GM12878 (cell line): ENCODE data around the gene KRTAP10-7. TPM values are rescaled to one million over a fixed set of nuclear protein-coding genes. Genes with fewer than 3 reads are reported as not detected.

Experiments used
- ATAC-seq: fragments of 200-7000 bp; cut with Tn5 transposase; 3 replicates; pipeline ENCODE4 v1.9.1; 2020; ENCODE audit warnings: mild to moderate bottlenecking, moderate library complexity
- BruUV-seq: library from RNA; stranded (reverse); fragments of 400-500 nt; replicated peaks from 2 replicates; lab custom pipeline; 2021; lab: Mats Ljungman, UMichigan
- CTCF ChIA-PET: fragments of 300-600 bp; sonication (Branson Sonifier 250); formaldehyde crosslinking; extraction: SDS; loops from one replicate; lab custom pipeline; 2021; ENCODE audit warnings: inconsistent platforms; lab: Yijun Ruan, JAX
- POLR2A ChIA-PET: fragments of 350-600 bp; formaldehyde crosslinking; extraction: SDS; loops from one replicate; lab custom pipeline; 2021; ENCODE audit warnings: inconsistent platforms; lab: Charles Lee
- RAD21 ChIA-PET: fragments of 300-600 bp; sonication (Branson Sonifier 250); formaldehyde crosslinking; loops from one replicate; lab custom pipeline; 2023; ENCODE audit warnings: antibody characterized with exemption; ENCODE audit not compliant: unreplicated experiment; lab: Charles Lee
- SMC1A ChIA-PET: fragments of 300-600 bp; sonication (Branson Sonifier 250); formaldehyde crosslinking; loops from one replicate; lab custom pipeline; 2023; ENCODE audit not compliant: unreplicated experiment, uncharacterized antibody; lab: Charles Lee
- DNase-seq: peaks from one replicate; pipeline ENCODE4 v3.0.0-alpha.2; 2011; ENCODE audit warnings: low read depth, low spot score
- FAIRE-seq: peaks from 3 replicates; lab custom pipeline; 2011; peaks lifted over from hg19 to GRCh38; lab: Jason Lieb, UNC
- H2AFZ ChIP-seq: 2 replicates; pipeline ENCODE4 v1.6.0; 2011; ENCODE audit warnings: low read depth, low read length, control low read depth; ENCODE audit not compliant: control insufficient read depth
- H3K27ac ChIP-seq: 2 replicates; pipeline ENCODE4 v1.5.1; 2011; ENCODE audit warnings: control low read depth; ENCODE audit not compliant: control insufficient read depth, insufficient read depth
- H3K27me3 ChIP-seq, 2 experiments: replicated peaks in 1 of 2; 2 replicates each; pipeline versions ENCODE4 v1.6.0 to v1.6.1; 2011; ENCODE audit warnings: low read length in 1 of 2; ENCODE audit not compliant: control insufficient read depth in 2 of 2, insufficient read depth in 2 of 2
- H3K36me3 ChIP-seq, 2 experiments: 2 replicates each; pipeline ENCODE4 v1.5.1; 2011; ENCODE audit warnings: low read length in 1 of 2; ENCODE audit not compliant: control insufficient read depth in 2 of 2, insufficient read depth in 2 of 2
- H3K4me1 ChIP-seq: 2 replicates; pipeline ENCODE4 v1.6.1; 2011; ENCODE audit warnings: mild to moderate bottlenecking, low read length, moderate library complexity, mixed read lengths; ENCODE audit not compliant: control insufficient read depth, insufficient read depth
- H3K4me2 ChIP-seq: 2 replicates; pipeline ENCODE4 v1.6.0; 2011; ENCODE audit warnings: control low read depth; ENCODE audit not compliant: control insufficient read depth, insufficient read depth
- H3K4me3 ChIP-seq: fragments of 200-600 bp; sonication (generic); 2 replicates; pipeline ENCODE4 v1.5.1; 2016
- H3K79me2 ChIP-seq: 2 replicates; pipeline ENCODE4 v1.6.0; 2011; ENCODE audit warnings: low read length; ENCODE audit not compliant: control insufficient read depth, insufficient read depth
- H3K9ac ChIP-seq: 2 replicates; pipeline ENCODE4 v1.8.0; 2011; ENCODE audit warnings: low read length, control low read depth, mixed read lengths; ENCODE audit not compliant: control insufficient read depth, insufficient read depth
- H3K9me3 ChIP-seq: replicated peaks from 3 replicates; pipeline ENCODE4 v1.5.1; 2011; ENCODE audit warnings: mild to moderate bottlenecking, low read length; ENCODE audit not compliant: control insufficient read depth, insufficient read depth
- H4K20me1 ChIP-seq: 2 replicates; pipeline ENCODE4 v1.6.0; 2011; ENCODE audit not compliant: control insufficient read depth, insufficient read depth
- BACH1 ChIP-seq: fragments of 450-650 bp; IDR thresholded peaks from 2 replicates; pipeline ENCODE4 v1.6.1; 2017; ENCODE audit warnings: mild to moderate bottlenecking, borderline replicate concordance
- CTCF ChIP-seq, 3 experiments: IDR thresholded peaks in 2 of 3; conservative IDR thresholded peaks in 1 of 3; 2 replicates each; pipeline ENCODE4 v1.5.1; 2011; ENCODE audit warnings: low read depth in 3 of 3, low read length in 3 of 3, mild to moderate bottlenecking in 3 of 3, control low read depth in 2 of 3, moderate library complexity in 2 of 3, inconsistent platforms in 1 of 3, mixed read lengths in 1 of 3; ENCODE audit not compliant: control insufficient read depth in 2 of 3, insufficient read depth in 1 of 3; ENCODE audit errors: extremely low read depth in 1 of 3
- EED ChIP-seq: sonication (generic); IDR thresholded peaks from 2 replicates; pipeline ENCODE4 v1.6.1; 2016; ENCODE audit warnings: antibody characterized with exemption, low read depth
- EGR1 ChIP-seq, 2 experiments: IDR thresholded peaks; 1 replicate in 1 of 2; 2 replicates in 1 of 2; pipeline ENCODE4 v1.6.1; 2011 to 2012; ENCODE audit warnings: low read depth in 2 of 2, low read length in 2 of 2, borderline replicate concordance in 1 of 2, mild to moderate bottlenecking in 1 of 2, moderate library complexity in 1 of 2
- ETV6 ChIP-seq, 2 experiments: fragments of 450-650 bp in 1 of 2; IDR thresholded peaks in 1 of 2; conservative IDR thresholded peaks in 1 of 2; 2 replicates each; pipeline ENCODE4 v1.6.1; 2014; ENCODE audit warnings: antibody characterized with exemption in 1 of 2, borderline replicate concordance in 1 of 2, low read depth in 1 of 2, mild to moderate bottlenecking in 1 of 2, moderate library complexity in 1 of 2
- IKZF1 ChIP-seq: fragments of 450-650 bp; conservative IDR thresholded peaks from 2 replicates; pipeline ENCODE4 v1.6.1; 2017; ENCODE audit warnings: antibody characterized with exemption, mild to moderate bottlenecking
- IKZF2 ChIP-seq, 2 experiments: fragments of 450-650 bp; IDR thresholded peaks; 2 replicates each; pipeline ENCODE4 v1.6.1; 2017; ENCODE audit warnings: mild to moderate bottlenecking in 2 of 2, moderate library complexity in 2 of 2
- RB1 ChIP-seq: fragments of 450-650 bp; formaldehyde crosslinking; IDR thresholded peaks from 2 replicates; pipeline ENCODE4 v1.6.1; 2017; ENCODE audit warnings: mild to moderate bottlenecking, borderline replicate concordance
- WRNIP1 ChIP-seq: IDR thresholded peaks from 2 replicates; pipeline ENCODE4 v1.6.1; 2011; ENCODE audit warnings: low read depth, low read length, improper control_type of control experiment, borderline replicate concordance
- ZNF207 ChIP-seq: fragments of 450-650 bp; IDR thresholded peaks from 2 replicates; pipeline ENCODE4 v1.6.1; 2014; ENCODE audit warnings: antibody characterized with exemption, mild to moderate bottlenecking, borderline replicate concordance
- WGBS: methylation state at CpG from one replicate; pipeline ENCODE4 v1.1.6; 2016; ENCODE audit warnings: low lambda C conversion rate; ENCODE audit not compliant: insufficient replicate concordance, insufficient coverage; ENCODE audit errors: missing lambda C conversion rate; 5-methylcytosine and 5-hydroxymethylcytosine counted together
- in situ Hi-C: fragments of 300-500 bp; cut with MboI; formaldehyde crosslinking; loops from 9 replicates; pipeline ENCODE4 v1.14.3; 2018; ENCODE audit warnings: mixed read lengths
- intact Hi-C: fragments of 100-400 bp; cut with micrococcal nuclease; formaldehyde crosslinking; loops from one replicate; pipeline ENCODE4 v1.14.2; 2022; ENCODE audit not compliant: unreplicated experiment
- polyA plus RNA-seq, 11 experiments: library from polyadenylated mRNA; depleted of rRNA in 4 of 11; unstranded in 6 of 11; stranded (reverse) in 5 of 11; fragments of >200 nt; fragmentation: Nextera tagmentation in 4 of 11; fragmentation: Illumina TruSeq in 1 of 11; extraction: Ambion mirVana in 4 of 11; extraction: Trizol in 1 of 11; gene quantifications; 1 replicate in 1 of 11; 2 replicates in 10 of 11; pipeline versions ENCODE4 v1.2.1 to v1.2.3, GENCODE V29; 2011 to 2016; ENCODE audit warnings: inconsistent platforms in 2 of 11, missing spikeins in 2 of 11, low read depth in 1 of 11
- total RNA-seq, 4 experiments: library from RNA; depleted of rRNA in 3 of 4; stranded (reverse); fragments of >200 nt in 3 of 4; fragmentation: Illumina TruSeq in 1 of 4; extraction: Trizol in 1 of 4; gene quantifications; 2 replicates each; pipeline versions ENCODE4 v1.2.1 to v1.2.3, GENCODE V29; 2013 to 2021
- TF ChIP-seq, protein P1 (sequence below): IDR thresholded peaks from 2 replicates; pipeline ENCODE4 v1.6.1; 2011; ENCODE audit warnings: mild to moderate bottlenecking, low read depth, low read length, moderate library complexity; ENCODE audit not compliant: insufficient replicate concordance
- TF ChIP-seq, protein P2 (sequence below): fragments of 450-650 bp; IDR thresholded peaks from 2 replicates; pipeline ENCODE4 v1.6.1; 2017; ENCODE audit warnings: mild to moderate bottlenecking
- TF ChIP-seq, protein P3 (sequence below): fragments of 450-650 bp; IDR thresholded peaks from 2 replicates; pipeline ENCODE4 v1.6.1; 2018; ENCODE audit warnings: mild to moderate bottlenecking, low read depth, moderate library complexity; ENCODE audit not compliant: partially characterized antibody
- TF ChIP-seq, protein P4 (sequence below): fragments of 450-650 bp; conservative IDR thresholded peaks from 2 replicates; pipeline ENCODE4 v1.6.1; 2017; ENCODE audit warnings: mild to moderate bottlenecking, moderate library complexity

Gene KRTAP10-7
- total and polyA plus RNA-seq, 10 of the 15 experiments (the other 5 are each of a cell fraction or from before 2014, with no cell fraction given), result not detected

GRCh38 chr21:44639331-44639655 is 38.9 kb downstream of the KRTAP10-7 start:
- RAD21 ChIA-PET, result no interaction called here
- TF ChIP-seq, protein P1, sequence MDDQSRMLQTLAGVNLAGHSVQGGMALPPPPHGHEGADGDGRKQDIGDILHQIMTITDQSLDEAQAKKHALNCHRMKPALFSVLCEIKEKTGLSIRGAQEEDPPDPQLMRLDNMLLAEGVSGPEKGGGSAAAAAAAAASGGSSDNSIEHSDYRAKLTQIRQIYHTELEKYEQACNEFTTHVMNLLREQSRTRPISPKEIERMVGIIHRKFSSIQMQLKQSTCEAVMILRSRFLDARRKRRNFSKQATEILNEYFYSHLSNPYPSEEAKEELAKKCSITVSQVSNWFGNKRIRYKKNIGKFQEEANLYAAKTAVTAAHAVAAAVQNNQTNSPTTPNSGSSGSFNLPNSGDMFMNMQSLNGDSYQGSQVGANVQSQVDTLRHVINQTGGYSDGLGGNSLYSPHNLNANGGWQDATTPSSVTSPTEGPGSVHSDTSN, result no peak
- TF ChIP-seq EGR1 (IDR thresholded peaks at IDR 0.05; ENCODE audit: borderline replicate concordance in 1 of 2, low read depth in 2 of 2, low read length in 2 of 2) (no peak), RB1 (no peak), EED (no peak), ETV6 (conservative IDR thresholded peaks at IDR 0.05 in 1 of 2, IDR thresholded peaks at IDR 0.05 in 1 of 2; ENCODE audit: borderline replicate concordance in 1 of 2, low read depth in 1 of 2) (no peak), WRNIP1 (no peak), BACH1 (no peak), ZNF207 (no peak), CTCF (IDR thresholded peaks at IDR 0.05 in 2 of 3, conservative IDR thresholded peaks at IDR 0.05 in 1 of 3; ENCODE audit: control insufficient read depth in 2 of 3, extremely low read depth in 1 of 3, insufficient read depth in 1 of 3, low read depth in 3 of 3, low read length in 3 of 3) (no peak), IKZF1 (no peak), IKZF2 (IDR thresholded peaks at IDR 0.05) (no peak)
- TF ChIP-seq, protein P2, sequence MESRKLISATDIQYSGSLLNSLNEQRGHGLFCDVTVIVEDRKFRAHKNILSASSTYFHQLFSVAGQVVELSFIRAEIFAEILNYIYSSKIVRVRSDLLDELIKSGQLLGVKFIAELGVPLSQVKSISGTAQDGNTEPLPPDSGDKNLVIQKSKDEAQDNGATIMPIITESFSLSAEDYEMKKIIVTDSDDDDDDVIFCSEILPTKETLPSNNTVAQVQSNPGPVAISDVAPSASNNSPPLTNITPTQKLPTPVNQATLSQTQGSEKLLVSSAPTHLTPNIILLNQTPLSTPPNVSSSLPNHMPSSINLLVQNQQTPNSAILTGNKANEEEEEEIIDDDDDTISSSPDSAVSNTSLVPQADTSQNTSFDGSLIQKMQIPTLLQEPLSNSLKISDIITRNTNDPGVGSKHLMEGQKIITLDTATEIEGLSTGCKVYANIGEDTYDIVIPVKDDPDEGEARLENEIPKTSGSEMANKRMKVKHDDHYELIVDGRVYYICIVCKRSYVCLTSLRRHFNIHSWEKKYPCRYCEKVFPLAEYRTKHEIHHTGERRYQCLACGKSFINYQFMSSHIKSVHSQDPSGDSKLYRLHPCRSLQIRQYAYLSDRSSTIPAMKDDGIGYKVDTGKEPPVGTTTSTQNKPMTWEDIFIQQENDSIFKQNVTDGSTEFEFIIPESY, result no peak
- TF ChIP-seq, protein P3, sequence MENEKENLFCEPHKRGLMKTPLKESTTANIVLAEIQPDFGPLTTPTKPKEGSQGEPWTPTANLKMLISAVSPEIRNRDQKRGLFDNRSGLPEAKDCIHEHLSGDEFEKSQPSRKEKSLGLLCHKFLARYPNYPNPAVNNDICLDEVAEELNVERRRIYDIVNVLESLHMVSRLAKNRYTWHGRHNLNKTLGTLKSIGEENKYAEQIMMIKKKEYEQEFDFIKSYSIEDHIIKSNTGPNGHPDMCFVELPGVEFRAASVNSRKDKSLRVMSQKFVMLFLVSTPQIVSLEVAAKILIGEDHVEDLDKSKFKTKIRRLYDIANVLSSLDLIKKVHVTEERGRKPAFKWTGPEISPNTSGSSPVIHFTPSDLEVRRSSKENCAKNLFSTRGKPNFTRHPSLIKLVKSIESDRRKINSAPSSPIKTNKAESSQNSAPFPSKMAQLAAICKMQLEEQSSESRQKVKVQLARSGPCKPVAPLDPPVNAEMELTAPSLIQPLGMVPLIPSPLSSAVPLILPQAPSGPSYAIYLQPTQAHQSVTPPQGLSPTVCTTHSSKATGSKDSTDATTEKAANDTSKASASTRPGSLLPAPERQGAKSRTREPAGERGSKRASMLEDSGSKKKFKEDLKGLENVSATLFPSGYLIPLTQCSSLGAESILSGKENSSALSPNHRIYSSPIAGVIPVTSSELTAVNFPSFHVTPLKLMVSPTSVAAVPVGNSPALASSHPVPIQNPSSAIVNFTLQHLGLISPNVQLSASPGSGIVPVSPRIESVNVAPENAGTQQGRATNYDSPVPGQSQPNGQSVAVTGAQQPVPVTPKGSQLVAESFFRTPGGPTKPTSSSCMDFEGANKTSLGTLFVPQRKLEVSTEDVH, result no peak
- TF ChIP-seq, protein P4, sequence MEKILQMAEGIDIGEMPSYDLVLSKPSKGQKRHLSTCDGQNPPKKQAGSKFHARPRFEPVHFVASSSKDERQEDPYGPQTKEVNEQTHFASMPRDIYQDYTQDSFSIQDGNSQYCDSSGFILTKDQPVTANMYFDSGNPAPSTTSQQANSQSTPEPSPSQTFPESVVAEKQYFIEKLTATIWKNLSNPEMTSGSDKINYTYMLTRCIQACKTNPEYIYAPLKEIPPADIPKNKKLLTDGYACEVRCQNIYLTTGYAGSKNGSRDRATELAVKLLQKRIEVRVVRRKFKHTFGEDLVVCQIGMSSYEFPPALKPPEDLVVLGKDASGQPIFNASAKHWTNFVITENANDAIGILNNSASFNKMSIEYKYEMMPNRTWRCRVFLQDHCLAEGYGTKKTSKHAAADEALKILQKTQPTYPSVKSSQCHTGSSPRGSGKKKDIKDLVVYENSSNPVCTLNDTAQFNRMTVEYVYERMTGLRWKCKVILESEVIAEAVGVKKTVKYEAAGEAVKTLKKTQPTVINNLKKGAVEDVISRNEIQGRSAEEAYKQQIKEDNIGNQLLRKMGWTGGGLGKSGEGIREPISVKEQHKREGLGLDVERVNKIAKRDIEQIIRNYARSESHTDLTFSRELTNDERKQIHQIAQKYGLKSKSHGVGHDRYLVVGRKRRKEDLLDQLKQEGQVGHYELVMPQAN, result no peak

More at GRCh38 chr21:44639331-44639655, 38.9 kb downstream of the KRTAP10-7 start:
- Histone ChIP-seq H3K9ac (no peak overlapping the region), H3K4me3 (no peak overlapping the region), H3K79me2 (no peaks in the 10 kb centered on the region), H2AFZ (no peak overlapping the region), H3K36me3 (no peaks in the 10 kb centered on the region), H3K4me2 (no peak overlapping the region), H3K27me3 (no peaks in the 10 kb centered on the region), H3K9me3 (peaks cover 1% of the 10 kb centered on the region; the same call in 1 of the 3 replicates), H3K4me1 (no peaks in the 10 kb centered on the region), H3K27ac (no peak overlapping the region), H4K20me1 (no peaks in the 10 kb centered on the region)
- ATAC-seq (no peak), FAIRE-seq (no peak), DNase-seq (no peak)
- SMC1A ChIA-PET, result no interaction called here
- WGBS, result 59% methylated on average over 12 of the region's 12 CpGs
- CTCF ChIA-PET, result no interaction called here
- BruUV-seq, result no TSS peak
- in situ Hi-C loops (no loop called here), intact Hi-C loops (no loop called here)
- POLR2A ChIA-PET, result no interaction called here
